Breast epithelium (tissue), 3 donors: ENCODE results near the gene AHCYL2.

ENCODE experiments used
- CTCF ChIP-seq, 3 donors: fragments of 450-650 bp; IDR thresholded peaks; one replicate each; pipeline ENCODE4 v1.5.1; 2016 to 2017; ENCODE audit warnings: antibody characterized with exemption in 3 of 3, mild to moderate bottlenecking in 3 of 3, moderate library complexity in 3 of 3
- POLR2A ChIP-seq: fragments of 450-650 bp; IDR thresholded peaks from one replicate; pipeline ENCODE4 v1.6.1; 2016; ENCODE audit warnings: antibody characterized with exemption, mild to moderate bottlenecking, moderate library complexity
- POLR2AphosphoS5 ChIP-seq, 3 donors: sonication (generic); formaldehyde crosslinking; IDR thresholded peaks; one replicate each; pipeline ENCODE4 v1.6.1; 2017; ENCODE audit warnings: antibody characterized with exemption in 3 of 3

GRCh38 chr7:129354428-129355157 is 129.8 kb downstream of the AHCYL2 start:
- TF ChIP-seq CTCF (IDR thresholded peaks at IDR 0.05): no peak
- no peak for TF ChIP-seq POLR2A
- TF ChIP-seq POLR2AphosphoS5 (IDR thresholded peaks at IDR 0.05): no peak
